Effector memory CD4-positive, alpha-beta T cell (primary cell): ENCODE results near the gene CRTC3.

Source experiments
- DNase-seq, 3 donors: peaks; one replicate each; pipeline ENCODE4 v3.0.0-alpha.2; 2020
- H3K27ac ChIP-seq: 2 replicates; pipeline ENCODE4 v1.7.0; 2013; ENCODE audit warnings: mild to moderate bottlenecking, low read length, moderate library complexity; ENCODE audit not compliant: insufficient read depth, poor library complexity, severe bottlenecking
- H3K27me3 ChIP-seq: replicated peaks from 2 replicates; pipeline ENCODE4 v1.7.0; 2013; ENCODE audit warnings: mild to moderate bottlenecking, low read length; ENCODE audit not compliant: insufficient read depth, control insufficient read depth, poor library complexity, severe bottlenecking
- H3K36me3 ChIP-seq: 2 replicates; pipeline ENCODE4 v1.7.0; 2013; ENCODE audit warnings: mild to moderate bottlenecking, low read length, moderate library complexity; ENCODE audit not compliant: control insufficient read depth, insufficient read depth
- H3K4me1 ChIP-seq: 2 replicates; pipeline ENCODE4 v1.7.0; 2013; ENCODE audit warnings: low read length, mild to moderate bottlenecking; ENCODE audit not compliant: control insufficient read depth, insufficient read depth, poor library complexity, severe bottlenecking
- H3K4me3 ChIP-seq: 2 replicates; pipeline ENCODE4 v1.7.0; 2013; ENCODE audit warnings: low read length, low read depth, mild to moderate bottlenecking; ENCODE audit not compliant: insufficient read depth, poor library complexity, severe bottlenecking
- H3K9me3 ChIP-seq: 2 replicates; pipeline ENCODE4 v1.7.0; 2013; ENCODE audit warnings: mild to moderate bottlenecking, low read length, moderate library complexity; ENCODE audit not compliant: control insufficient read depth
- total RNA-seq, 3 donors: gene quantifications; one replicate each; lab custom pipeline; 2026; lab: John Stamatoyannopoulos, UW

Gene CRTC3, protein sequence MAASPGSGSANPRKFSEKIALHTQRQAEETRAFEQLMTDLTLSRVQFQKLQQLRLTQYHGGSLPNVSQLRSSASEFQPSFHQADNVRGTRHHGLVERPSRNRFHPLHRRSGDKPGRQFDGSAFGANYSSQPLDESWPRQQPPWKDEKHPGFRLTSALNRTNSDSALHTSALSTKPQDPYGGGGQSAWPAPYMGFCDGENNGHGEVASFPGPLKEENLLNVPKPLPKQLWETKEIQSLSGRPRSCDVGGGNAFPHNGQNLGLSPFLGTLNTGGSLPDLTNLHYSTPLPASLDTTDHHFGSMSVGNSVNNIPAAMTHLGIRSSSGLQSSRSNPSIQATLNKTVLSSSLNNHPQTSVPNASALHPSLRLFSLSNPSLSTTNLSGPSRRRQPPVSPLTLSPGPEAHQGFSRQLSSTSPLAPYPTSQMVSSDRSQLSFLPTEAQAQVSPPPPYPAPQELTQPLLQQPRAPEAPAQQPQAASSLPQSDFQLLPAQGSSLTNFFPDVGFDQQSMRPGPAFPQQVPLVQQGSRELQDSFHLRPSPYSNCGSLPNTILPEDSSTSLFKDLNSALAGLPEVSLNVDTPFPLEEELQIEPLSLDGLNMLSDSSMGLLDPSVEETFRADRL
- 80.9 to 114 (median 99.4) reads per million in 3 donors for total RNA-seq

DNA sequence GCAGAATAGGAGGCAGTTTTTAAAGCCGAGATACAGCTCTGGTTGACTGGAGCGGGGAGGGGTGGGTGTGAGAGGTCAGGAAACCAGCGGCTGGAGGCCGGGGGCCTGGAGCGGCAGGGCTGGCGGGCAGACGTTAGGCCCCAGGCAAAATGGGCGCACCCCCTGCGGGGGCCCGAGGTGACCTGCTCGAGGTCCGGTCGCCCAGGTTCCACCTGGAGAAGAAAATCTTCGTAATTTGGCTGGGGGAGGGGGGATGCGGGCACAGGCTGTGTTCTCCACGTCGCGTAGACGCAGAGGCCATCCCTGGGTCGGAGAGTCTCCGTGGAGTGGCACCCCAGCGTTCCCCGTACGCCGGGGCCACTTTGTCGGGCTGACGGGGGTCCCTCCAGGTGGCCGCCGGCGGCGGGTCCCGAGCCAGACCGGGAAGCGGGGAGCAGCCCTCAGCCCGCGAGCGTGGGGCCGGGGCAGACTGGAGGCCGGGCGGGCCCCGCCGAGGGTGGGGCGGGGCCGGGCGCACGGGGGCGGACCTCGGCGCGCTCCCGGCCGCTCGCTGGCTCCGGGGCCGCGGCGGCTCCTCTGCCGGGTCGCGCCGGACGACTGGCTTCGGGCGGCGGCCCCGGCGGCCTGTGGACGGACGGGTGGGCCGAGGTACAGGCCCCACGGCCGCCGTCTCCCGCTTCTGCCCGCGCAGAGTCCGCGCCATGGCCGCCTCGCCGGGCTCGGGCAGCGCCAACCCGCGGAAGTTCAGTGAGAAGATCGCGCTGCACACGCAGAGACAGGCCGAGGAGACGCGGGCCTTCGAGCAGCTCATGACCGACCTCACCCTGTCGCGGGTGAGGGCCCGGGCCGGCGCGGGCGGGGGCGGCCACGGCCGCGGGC, at the start of gene CRTC3:
TSS of gene CRTC3 (plus strand) at position 553 of the 879 bp plus-strand sequence. CDS start at position 702, 149 bp downstream.
- H3K36me3 ChIP-seq: no peaks in the 10 kb centered on the region
- H3K4me3 ChIP-seq: peak within 1 kb of the TSS; percentile 80
- peak; percentile 8 to 40 (median 38) for DNase-seq
- H3K27me3 ChIP-seq: no peaks in the 10 kb centered on the region
- peaks cover 4% of the 10 kb centered on the region for H3K4me1 ChIP-seq
- H3K9me3 ChIP-seq: no peaks in the 10 kb centered on the region
- peak within 1 kb of the TSS; percentile 73 for H3K27ac ChIP-seq

DNA sequence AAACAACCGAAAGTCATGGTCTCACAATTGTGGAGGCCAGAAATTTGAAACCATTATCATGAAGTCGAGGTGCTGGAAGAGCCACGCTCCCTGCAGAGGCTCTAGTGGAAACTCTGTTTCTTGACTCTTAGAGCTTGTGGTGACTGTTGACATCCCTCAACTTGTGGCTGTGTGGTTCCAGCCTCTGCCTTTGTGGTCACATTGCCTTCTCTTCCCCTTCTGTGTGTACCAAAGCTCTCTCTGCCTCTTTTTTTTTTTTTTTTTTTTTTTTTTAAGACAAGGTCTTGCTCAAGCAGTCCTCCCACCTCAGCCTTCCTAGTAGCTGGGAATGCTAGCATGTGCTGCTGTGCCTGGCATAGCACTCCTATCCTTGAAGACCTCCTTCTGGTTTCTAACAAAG, 48.7 kb upstream of the CRTC3 start:
- Histone ChIP-seq H3K4me3 (no peak overlapping the region), H3K4me1 (peaks cover 15% of the 10 kb centered on the region), H3K27me3 (no peaks in the 10 kb centered on the region), H3K36me3 (peaks cover 61% of the 10 kb centered on the region), H3K27ac (no peak overlapping the region), H3K9me3 (no peaks in the 10 kb centered on the region)
- peak in 2 of 3 donors; percentile 1 to 4 for DNase-seq

DNA sequence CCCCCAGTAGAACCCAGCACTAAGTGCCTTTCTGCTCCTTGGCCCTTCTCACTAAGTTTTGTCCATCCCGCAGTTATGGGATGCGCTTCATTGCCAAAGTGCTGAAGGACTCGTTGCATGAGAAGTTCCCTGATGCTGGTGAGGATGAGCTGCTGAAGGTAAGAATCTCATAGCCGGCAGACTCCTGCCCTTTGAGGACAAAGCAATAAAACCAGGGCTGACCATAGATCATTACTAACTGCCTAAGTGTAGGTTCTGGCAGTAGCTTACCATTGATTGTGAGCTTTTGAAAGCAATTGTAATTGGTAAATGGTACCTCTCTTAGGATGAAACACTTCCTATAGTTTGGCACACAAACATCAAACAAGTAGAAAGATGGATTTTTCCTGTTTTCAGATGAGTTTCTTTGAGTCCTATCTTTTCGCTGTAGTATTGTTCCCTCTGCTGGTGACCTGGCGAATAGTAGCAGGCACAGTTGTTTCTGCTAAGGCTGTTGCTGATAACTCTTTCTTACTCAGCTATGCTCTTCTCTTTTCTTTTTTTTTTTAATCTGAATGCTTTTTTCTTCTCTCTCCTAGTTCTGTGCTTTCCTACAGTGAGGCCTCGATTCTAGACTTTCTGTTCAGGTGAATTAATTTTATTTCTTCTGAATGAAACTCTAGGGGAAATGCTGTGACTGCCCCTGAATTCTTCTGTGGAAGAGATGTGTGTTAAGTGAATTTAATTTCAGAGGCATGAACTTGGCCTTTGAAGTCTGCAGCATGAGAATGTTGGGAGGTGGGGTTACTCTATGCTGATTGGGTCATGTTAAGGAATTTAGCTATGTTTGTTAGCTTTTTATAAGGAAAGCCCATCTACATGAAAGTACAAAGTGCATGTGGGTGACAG, 47.4 kb upstream of the CRTC3 start:
- no peaks in the 10 kb centered on the region for H3K27me3 ChIP-seq
- H3K36me3 ChIP-seq: peaks cover 62% of the 10 kb centered on the region
- no peak overlapping the region for H3K27ac ChIP-seq
- H3K4me1 ChIP-seq: peaks cover 15% of the 10 kb centered on the region
- DNase-seq: peak; percentile 6 to 24 (median 9)
- no peaks in the 10 kb centered on the region for H3K9me3 ChIP-seq
- H3K4me3 ChIP-seq: no peak overlapping the region

DNA sequence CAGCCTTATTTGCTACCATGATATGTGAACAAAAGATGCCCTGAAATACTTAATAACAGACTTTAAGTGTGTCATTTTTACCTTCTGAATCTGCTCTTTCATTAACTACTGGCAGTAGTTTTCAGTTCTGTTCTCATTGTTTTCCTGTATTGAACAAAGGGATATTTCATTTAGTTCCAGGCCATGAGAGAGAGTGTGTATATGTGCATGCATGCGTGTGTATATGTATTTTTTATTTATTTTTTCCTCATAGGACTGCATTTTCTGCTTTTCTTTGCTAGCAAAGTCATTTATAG, 46.8 kb upstream of the CRTC3 start:
- Histone ChIP-seq H3K27me3 (no peaks in the 10 kb centered on the region), H3K4me1 (peaks cover 15% of the 10 kb centered on the region), H3K4me3 (no peak overlapping the region), H3K9me3 (no peaks in the 10 kb centered on the region), H3K36me3 (peaks cover 64% of the 10 kb centered on the region), H3K27ac (no peak overlapping the region)
- no peak for DNase-seq

DNA sequence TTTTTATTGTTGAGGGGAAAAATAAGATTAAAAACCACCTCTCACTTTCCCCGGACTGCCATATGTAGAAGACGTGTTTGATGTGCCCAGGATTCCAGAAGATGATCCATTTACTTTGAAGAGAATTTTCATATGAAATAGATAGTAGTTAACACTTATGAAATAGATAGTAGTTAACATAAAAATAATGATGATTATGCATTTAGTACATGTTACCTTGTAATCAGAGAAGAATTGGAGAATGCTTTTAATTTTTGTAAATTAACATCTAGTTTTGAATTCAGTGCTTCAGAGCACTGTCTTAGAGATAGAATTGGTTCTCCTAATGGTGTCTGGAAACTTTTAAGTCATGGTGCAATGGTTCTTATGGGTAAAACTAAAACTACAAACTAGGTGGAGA, 46.1 kb upstream of the CRTC3 start:
- Histone ChIP-seq H3K4me3 (no peak overlapping the region), H3K4me1 (peaks cover 14% of the 10 kb centered on the region), H3K27me3 (no peaks in the 10 kb centered on the region), H3K36me3 (peaks cover 67% of the 10 kb centered on the region), H3K9me3 (no peaks in the 10 kb centered on the region), H3K27ac (no peak overlapping the region)
- DNase-seq: no peak

DNA sequence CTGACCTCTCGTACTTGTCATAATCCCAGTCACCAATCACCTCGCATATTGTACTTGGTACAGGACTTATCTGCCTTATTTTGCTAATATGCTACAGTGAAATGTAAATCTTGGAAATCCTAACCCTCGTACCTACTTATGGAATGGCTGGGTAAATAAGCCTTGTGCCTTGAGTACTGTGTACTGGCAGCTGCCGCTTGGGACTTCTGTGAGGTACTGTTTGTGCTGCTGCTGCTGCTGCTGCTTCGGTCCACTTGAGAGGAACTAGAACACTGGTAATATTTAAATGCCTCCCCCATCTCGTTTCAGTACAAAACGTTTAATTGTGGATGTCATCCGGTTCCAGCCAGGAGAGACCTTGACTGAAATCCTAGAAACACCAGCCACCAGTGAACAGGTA, 42.5 kb upstream of the CRTC3 start:
- H3K4me3 ChIP-seq: no peak overlapping the region
- DNase-seq: no peak
- H3K27ac ChIP-seq: no peak overlapping the region
- no peaks in the 10 kb centered on the region for H3K27me3 ChIP-seq
- H3K9me3 ChIP-seq: no peaks in the 10 kb centered on the region
- no peaks in the 10 kb centered on the region for H3K4me1 ChIP-seq
- H3K36me3 ChIP-seq: peaks cover 78% of the 10 kb centered on the region

DNA sequence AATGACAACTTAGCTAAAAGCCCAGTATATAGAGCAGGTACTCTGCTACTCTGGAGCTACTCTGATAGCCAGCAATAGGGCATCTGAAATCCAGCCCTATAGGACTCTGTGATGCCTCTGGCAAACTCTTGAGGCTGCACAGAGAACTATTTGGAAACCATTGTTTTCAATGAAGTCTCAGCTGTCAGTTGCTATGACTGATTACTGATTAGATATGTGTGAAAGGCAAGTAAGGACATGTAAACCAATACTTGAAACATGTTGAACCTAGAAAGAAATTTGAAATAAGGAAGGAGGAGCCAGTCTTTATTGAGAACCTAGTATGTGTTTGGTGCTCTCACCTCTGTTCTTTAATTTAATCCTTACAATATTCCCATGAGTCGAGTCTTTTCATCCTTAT, 40.2 kb upstream of the CRTC3 start:
- no peak overlapping the region for H3K4me3 ChIP-seq
- no peaks in the 10 kb centered on the region for H3K9me3 ChIP-seq
- no peaks in the 10 kb centered on the region for H3K27me3 ChIP-seq
- peaks cover 5% of the 10 kb centered on the region for H3K4me1 ChIP-seq
- peaks cover 79% of the 10 kb centered on the region for H3K36me3 ChIP-seq
- no peak overlapping the region for H3K27ac ChIP-seq
- DNase-seq: no peak

DNA sequence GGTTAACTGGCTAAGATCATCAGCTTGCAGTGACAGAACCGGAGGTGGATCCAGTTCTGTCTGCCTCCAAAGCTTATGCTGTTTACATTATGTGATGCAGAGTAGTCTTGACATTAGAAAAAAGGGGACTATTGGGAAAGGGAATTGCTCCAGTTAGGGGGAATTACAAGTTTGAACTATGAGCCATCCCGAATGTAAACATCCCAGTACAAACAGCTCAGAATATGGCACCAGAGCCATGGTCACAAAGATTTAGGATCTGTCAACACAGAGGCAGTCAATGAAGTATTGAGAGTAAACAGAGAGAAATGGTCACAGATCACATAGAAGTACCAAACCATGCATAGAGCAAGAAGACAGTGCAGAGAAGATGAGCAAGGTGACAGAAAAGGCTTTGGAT, 39.8 kb upstream of the CRTC3 start:
- Histone ChIP-seq H3K36me3 (peaks cover 80% of the 10 kb centered on the region), H3K4me3 (no peak overlapping the region), H3K9me3 (no peaks in the 10 kb centered on the region), H3K27ac (no peak overlapping the region), H3K4me1 (peaks cover 5% of the 10 kb centered on the region), H3K27me3 (no peaks in the 10 kb centered on the region)
- no peak for DNase-seq

DNA sequence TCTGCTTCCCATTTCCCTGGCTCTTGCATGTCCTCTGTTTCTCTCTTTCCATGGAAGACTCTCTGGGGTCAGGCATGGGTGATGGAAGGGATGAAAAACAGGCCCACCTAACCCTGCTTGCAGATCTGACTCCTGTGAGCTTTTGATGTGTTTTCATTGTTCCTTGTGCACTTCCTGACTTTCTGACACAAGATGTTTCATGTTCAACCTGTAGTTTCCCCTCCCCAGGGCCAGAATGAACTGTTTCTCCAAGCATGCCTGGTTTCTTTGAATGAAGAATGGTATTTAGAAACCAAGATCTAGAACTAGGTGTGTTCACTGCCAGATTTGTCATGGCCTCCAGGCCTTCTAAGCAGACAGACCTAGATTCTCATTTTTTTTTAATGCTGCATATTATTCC, 36.1 kb upstream of the CRTC3 start:
- Histone ChIP-seq H3K9me3 (no peaks in the 10 kb centered on the region), H3K4me3 (no peak overlapping the region), H3K4me1 (peaks cover 5% of the 10 kb centered on the region), H3K27me3 (no peaks in the 10 kb centered on the region), H3K36me3 (peaks cover 80% of the 10 kb centered on the region), H3K27ac (no peak overlapping the region)
- no peak for DNase-seq
